GM21390 (cell line): ENCODE results near the gene PGGHG.

Source experiments
- ATAC-seq: cut with Tn5 transposase; IDR thresholded peaks from one replicate; pipeline ENCODE4 v1.9.1; 2021; ENCODE audit not compliant: unreplicated experiment

PGGHG gene

GRCh38 chr11:288478-289397, at the start of gene PGGHG:
TSS of gene PGGHG (plus strand) at chr11:289126. CDS start at chr11:289817, 691 bp downstream.
- ATAC-seq = peak; percentile 64

GRCh38 chr11:240315-240714, 48.6 kb upstream of the PGGHG start:
- no peak for ATAC-seq

GRCh38 chr11:241634-242033, 47.3 kb upstream of the PGGHG start:
- ATAC-seq = no peak

DNA sequence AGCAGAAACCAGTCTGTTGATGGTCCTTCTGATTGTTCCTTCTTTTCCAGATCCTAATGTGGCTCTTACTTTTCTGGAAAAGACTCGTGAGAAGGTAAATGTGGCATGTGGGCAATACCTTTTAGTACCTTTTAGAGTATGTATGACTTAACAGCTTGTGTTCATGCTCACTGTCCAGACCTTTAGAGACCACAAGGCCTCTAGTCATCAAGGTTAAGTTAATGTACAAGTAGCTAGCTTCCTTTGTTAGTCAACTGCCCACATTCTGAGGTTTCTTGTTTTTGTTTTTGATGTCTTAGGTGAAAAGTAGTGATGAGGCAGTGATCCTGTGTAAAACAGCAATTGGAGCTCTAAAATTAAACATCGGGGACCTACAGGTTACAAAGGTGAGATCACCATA, 44.5 kb upstream of the PGGHG start:
- no peak for ATAC-seq

DNA sequence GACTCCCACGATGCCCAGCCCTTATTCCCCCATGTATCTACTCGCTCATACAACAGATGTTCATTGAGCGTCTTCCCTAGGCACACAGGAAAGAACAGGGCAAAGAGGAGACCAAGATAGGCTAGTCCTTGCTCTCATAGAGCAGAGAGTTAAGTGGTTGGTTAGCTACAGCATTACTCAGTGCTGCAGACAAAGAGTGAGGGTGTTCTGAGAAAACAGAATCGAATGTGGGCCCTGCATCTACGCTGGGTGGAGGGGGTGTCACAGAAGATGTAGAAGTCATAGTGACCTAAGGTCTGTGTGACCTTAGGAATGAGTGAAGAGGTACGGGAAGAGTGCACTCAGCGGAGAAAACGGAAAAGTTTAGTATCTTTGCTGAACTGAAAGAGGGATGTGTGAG, 39.9 kb upstream of the PGGHG start:
- no peak for ATAC-seq

GRCh38 chr11:250274-250673, 38.7 kb upstream of the PGGHG start:
- no peak for ATAC-seq

DNA sequence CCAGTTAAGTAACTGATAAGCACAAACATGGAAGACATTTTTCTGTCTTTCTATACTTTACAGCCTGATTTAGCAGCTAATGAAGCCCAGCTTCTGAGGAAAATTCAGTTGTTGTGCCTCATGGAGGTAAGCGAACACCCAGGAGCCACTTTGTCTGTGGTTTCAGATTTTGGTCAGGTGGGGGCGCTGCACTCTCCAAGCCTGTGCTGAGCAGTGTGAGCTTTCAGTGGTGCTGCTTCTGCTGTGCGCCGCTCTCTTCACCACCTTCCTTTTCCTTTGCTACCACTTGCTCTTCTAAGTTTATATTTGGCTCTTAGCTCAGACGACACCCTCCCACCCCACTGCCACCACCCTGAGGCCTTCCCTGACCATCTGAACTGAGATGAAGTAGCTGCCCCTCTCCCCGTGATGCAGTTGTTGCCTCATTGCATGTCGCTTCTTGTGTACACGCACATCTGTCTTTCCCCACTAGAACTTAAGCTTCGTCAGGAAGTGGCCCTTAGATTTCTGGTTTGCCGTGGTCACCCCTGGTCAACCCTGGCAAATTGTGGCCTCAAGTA, 38.1 kb upstream of the PGGHG start:
- ATAC-seq = no peak

- no peak for ATAC-seq
Observed at GRCh38 chr11:251550-251949, 37.4 kb upstream of the PGGHG start.

DNA sequence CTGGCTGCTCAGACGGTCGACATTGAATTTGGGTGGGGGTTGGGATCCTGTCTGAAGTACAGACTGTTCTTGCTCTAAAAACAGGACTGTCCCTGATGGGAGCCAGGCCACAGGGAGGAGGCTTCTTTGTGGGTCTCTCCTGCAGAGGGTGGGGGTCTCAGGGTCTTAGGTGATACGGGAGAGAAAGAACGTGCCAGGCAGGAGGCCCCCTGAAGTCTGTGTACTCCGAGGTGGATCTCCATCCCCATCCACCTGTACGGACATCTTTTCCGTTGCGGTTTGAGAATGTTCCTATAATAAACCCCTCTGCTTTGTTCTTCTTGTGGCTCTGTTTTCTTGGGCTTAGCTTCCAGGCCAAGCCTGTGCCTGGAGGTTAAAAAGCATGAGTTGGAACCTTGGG, 36.3 kb upstream of the PGGHG start:
- ATAC-seq = no peak

DNA sequence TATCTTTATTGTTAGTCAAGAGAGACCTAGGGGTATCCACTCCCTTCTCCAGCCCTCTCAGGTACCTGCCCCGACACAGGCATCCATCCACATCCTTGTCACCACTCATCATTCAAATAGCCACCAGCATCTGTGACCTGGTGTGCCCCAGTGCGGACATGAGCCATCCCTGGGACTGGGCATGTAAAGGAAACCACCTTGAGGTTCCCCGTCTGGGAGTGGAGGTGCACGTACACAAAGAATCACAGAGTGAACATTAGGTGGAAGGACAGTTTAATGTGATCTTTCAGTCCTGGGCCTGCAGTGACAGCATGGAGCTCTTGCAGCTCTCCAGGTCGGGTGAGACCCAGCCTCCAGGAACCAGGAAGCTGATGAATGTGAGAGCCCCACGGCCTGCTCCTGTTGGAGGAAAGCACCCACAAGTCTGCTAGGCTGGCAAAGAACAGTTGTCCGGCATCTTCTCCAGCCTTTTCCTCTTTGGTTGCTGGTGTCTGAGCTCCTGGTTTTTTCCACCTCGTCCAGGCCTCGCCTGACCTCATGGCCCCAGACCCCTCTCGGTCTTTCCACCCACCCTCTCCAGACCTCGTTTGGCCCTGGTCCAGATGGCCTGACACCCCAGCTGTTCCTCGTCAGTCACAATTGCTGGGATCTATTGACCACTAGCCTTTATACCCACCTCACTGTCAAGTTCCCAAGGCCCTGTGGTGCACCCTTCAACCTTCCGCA, 35.6 kb upstream of the PGGHG start:
- no peak for ATAC-seq

DNA sequence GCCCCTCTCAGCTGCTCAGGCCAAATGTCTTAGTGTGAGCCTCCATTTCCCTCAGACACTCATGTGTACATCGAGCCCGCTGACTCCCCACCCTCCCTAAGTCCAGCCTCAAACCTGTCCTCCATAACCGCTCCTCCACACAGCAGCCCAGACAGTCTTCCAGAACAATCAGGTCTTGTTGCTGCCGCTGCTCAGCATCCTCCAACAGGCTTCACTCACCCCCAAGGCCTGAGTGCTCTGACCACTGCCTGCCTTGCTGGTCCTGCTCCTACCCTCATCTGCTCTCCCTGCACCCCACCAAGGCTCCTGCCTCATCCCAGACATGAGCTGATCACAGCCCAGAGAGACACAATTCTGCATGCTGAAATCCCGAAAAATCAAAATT, 35.0 kb upstream of the PGGHG start:
- no peak for ATAC-seq

- no peak for ATAC-seq
Observed at GRCh38 chr11:255176-255575, 33.8 kb upstream of the PGGHG start.

DNA sequence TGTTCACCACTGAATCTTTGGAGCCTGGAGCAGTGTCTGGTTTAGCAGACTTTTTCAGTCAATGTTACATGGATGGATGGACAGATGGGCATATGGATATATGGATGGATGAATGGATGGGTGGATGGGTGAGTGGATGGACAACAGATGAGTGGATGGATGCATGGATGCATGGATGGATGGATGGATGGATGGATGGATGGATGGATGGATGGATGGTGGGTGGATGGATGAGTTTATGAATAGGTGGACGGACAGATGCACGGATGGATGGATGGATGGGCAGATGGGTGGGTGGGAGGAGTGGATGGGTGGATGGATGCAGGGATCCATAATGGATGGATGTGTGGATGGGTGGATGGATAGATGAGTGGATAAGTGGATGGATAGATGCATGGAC, 33.1 kb upstream of the PGGHG start:
- no peak for ATAC-seq

- ATAC-seq = no peak
Observed at GRCh38 chr11:256952-257737, 31.8 kb upstream of the PGGHG start.

DNA sequence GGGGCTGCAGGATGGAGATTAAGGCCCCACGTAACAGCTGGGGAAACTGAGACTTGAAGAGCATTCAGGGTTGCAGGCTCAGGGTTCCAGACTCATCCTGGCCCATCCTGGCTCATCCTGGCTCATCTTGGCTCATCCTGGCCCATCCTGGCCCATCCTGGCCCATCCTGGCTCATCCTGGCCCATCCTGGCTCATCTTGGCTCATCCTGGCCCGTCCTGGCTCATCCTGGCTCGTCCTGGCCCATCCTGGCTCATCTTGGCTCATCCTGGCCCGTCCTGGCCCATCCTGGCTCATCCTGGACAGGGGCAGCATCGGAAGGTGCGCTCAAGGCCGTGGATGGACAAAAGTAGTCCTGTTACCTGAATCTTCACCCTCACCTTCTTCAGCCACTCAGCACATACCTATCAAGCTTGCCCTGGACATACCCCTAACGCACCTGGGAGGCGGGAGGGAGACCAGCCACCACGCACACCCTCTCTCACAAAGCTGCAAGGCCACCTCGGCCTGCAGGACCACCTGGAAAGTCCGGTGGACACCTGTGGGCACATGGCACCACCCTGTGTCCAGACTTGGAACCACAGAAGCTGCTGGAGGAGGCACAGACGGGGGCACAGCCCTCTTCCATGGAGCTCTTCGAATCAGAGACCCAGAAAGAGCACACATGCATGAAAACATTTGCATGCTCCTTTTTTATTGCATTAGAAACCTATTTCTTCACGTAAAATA, 31.0 kb upstream of the PGGHG start:
- no peak for ATAC-seq

DNA sequence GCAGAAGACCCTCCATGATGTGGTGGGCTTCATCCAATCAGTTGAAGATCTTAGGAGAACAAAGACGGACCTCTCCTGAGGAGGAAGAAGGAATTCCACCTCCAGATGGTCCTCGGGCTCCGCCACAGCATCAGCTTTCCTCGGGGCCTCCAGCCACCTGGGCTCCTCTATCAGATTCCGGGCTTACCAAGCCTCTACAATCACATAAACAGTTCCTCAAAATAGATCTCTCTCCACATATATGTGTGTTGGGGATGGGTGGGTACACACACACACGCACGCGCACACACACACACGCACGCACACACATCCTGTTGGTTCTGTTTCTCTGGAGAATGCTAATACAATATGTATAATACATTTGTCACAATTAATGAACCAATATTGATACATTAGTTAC, 29.5 kb upstream of the PGGHG start:
- ATAC-seq = no peak

DNA sequence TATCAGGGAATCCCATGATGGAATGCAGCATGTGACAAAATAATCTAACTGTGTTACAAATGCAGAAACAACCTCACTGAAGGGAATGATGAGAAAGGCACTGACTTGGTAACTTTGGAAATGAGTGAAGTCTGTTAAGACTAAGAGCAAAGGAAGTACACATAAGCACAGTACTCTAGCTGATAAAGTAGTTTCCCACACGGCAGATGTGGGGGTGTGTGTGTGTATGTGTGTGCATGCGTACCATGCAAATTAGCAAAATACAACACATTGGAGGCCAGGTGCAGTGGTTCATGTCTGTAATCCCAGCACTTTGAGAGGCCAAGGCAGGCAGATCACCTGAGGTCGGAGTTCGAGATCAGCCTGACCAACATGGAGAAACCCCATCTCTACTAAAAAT, 27.3 kb upstream of the PGGHG start:
- ATAC-seq = no peak

DNA sequence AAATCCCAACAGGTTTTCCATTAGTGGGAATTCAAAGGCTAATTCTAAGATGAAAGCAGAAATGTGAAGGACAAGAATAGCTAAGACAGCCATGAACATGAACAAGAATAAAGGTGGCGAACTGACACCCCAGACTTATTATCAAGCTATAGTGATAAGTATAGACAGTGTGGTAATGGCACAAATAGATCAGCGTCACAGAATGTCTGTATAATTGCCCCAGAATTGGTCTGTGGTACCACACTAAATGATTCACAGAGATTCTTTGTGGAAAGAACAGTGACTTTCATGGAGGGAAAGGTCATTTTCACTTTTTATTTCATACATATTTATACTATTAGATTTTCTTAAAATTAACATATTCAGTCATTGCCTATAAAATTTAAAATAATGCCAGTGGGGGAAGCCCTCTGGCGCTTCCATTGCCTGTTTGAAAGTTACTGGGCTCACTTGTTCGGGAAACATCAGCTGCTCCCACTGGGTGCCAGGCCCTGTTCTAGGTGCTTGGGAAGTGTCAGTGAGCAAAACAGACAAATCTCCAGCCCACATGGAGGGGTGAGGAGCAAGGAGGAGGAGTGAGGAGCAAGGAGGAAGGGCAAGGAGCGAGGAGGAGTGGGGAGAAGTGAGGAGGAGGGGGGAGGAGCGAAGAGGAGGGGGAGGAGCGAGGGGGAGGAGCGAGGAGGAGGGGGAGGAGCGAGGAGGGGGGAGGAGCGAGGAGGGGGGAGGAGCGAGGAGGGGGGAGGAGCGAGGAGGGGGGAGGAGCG, 22.1 kb upstream of the PGGHG start:
- no peak for ATAC-seq

DNA sequence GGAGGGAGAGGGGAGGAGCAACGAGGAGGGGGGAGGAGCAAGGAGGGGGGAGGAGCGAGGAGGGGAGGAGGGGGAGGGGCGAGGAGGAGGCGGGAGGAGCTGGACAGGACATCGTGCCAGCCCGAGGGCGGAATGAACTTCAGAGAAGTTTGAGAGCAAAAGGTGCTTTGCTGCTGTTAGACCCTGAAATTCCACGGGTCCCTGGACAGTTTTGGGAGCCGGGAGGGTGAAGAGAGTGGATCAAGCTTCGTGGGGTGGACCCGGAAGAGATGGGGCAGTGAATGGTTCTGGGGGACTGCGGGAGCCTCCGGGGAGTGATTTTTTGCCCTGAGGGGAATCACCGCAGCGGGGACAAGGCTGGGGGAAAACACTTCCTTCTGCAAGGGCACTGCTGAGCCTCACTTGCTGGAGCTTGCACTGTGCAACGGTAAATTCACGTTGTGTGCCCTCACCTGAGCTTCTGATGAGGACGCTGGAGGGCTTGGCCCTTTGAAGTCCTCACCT, 21.4 kb upstream of the PGGHG start:
- ATAC-seq = no peak

GRCh38 chr11:268716-269145, 20.2 kb upstream of the PGGHG start:
- ATAC-seq = peak; percentile 30
